HG02571 (cell line): ENCODE measurements around the gene CNTFR.
A peak's percentile ranks its signal among the peaks of the same experiment; 100 is the strongest.

Experiments used
- ATAC-seq: cut with Tn5 transposase; IDR thresholded peaks from one replicate; pipeline ENCODE4 v1.9.1; 2021; ENCODE audit warnings: mild to moderate bottlenecking, moderate library complexity; ENCODE audit not compliant: unreplicated experiment

CNTFR gene

DNA sequence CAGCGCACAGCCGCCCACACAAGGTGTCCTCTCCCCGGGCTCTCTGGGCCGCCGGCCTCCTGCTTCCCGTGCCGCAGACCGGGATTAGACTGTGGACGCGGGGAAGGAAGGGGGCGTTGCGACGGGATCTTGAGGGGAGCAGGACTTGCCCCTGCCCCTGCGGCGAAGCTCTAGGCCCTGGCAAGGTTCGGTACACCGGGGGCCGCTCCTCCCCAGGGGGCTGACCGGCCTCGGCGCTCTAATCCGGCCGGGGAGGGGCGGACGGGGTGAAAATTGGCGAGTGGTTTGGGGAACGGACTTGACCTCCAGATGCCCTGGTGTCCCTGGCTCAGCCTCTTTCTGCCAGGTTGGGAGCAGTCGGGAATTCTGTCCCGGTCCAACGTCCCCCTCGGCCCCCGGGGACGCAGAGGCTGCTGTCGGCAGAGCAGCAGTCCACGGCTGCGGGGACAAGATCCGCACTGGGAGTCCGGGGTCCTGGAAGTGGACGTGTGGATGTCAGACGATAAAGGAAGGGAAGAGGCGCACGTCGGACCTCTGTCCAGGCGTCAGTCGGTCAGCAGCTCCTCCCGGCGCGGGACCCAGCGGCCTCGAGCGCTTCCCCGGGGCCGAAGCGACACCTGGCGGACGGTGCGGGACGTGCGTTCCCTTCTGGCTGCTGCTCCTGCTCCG is 1.9 kb upstream of the CNTFR start:
- peak; percentile 69 for ATAC-seq

DNA sequence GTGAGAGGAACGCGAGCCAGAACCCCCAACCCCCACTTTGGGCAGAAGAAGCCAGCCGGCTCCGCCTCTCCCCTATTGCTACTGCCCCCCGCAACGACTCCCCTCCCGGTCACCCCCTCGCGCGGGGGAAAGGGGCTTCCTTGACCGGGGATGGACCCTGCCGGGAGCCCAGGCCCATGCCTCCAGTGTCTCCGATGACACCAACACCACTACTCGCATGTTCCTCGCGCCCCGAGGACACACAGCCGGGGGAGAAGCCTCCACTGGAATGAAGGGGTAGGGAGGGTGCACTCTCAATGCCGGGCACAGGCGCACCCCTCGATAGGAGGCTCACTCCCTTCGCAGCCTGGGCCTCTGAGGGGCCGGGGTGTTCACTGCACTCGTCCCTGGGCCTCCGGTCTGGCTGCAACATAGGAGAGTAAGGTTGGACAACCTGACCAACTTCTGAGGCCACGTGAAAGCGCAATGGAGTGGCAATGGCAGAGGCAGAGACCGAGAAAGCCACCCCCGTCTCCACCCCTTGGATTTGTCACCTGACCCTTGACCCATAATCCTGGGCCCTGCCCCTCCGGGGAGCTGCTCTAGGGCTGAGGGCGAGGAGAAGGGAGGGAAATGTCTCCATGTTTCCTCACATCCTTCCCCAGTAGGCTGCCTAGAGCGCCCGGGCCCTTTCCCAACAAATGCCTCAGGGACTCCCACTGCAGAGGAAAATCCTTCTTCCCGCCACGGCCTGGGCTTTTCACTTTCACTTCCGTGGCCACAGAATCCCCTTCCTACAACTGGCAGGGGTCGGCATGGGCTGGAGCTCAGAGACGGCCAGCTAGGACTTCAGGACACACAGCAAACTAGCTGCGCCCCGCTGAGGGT is 1.1 kb upstream of the CNTFR start:
- ATAC-seq = no peak

DNA sequence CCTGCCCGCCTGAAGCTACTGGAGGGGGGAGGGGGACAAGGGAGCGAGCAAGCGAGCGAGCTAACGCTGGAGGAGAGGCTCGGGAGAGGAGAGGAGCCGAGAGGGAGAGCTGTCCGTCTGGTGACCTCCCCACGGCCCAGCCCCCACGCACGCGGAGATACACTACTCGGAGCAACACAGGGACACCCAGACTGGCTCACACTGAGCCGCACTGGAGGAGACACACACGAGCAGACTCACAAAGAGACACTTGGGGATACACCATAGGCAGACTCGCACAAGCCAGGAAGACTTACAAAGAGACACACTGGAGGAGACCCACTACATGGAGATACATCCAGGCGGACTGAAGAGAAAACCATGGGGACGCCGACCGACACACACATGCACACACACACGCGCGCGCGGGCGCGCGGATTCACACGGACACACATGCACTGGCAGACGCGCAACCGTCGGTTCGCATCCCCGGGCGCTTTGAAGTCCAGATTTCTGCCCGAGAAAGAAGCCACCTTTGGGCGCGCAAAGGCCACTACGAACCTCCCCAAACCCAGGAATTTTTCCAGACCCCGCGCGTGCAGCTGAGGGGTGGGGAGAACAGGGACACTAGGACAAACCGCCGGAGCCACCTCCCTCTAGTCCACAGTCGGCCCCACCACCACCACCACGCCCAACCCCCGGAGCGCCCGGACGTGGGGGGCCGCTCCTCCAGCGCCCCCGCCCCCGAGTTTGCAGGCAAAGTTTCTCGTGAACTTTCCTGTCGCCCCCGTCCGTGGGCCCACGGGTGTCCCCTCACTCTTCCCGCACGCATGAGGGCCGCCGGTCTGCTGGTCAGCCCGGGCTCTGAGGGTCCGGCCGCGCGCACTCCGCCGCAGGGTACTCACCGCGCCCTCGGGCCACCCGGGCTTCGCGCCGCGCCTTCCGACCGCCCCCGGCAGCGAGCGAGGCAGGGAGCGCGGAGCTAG is 571 bp downstream of the CNTFR start:
- no peak for ATAC-seq

DNA sequence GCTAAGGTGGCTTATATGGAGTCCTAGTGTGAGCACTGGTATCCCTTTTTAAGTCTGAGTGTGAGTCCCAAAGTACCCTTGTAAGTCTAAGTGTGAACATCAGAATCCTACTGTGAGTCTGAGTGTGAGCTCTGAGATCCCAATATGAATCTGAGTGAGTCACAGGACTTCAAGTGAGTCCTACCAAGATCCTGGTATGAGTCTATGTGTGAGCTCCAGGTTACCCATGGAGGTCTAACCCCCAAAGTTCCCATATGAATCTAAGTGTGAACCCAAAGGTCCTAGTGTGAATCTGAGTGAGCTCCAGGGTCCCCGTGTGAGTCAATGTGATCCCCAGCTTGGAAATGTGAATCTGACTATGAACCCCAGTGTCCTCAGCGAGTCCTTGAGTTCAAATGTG is 2.3 kb downstream of the CNTFR start:
- ATAC-seq = no peak

DNA sequence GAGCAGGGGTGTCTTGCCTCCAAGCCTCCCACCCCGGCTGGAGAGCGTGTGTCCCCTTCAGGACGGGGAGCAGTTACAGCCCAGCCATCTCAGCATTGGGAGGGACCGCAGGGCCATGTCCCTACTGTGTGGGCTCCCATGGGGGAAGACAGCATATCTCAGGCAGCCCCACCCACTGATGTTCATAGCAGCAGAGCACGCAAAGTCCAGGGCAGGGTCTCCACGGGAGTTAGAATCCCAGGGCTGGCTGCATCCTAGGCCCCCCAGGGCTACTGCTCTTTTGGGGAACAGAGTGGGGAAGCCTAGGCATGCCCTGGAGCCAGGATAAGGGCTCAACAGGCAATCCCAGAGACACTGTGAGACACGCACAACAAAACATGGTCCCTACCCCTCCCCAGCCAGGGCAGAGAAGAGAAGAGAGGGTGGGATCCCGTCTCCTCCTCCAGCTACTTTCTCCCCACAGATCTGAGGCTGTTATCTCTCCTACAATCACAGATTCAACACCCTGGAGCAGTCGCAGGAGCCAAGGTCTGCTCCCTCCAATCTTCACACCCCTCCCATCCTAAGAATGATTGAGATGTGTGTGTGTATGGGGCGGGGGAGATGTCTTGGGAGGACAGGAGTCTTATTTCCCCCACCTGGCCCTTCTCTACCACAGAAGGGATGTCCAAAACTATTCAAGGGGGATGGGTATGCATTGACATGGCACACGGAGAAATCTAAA is 3.4 kb downstream of the CNTFR start:
- no peak for ATAC-seq

DNA sequence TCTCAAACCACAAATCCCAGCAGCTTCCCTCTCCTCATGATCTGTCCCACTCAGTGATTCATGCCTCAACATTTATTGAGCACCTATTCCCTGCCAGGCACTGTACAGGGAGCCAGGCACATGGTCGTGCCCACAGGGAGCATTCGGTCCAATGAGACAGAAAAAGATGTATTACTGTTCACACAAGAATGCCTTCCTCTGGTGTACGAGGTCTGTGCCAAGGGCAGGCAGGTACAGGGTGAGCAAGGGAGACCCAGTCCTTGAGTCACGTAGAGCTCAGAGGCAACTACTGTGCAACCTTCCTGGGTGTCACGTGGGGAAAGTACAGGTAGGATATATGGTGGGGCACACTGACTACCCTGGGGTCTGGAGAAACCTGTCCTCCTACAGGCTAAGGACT is 4.6 kb downstream of the CNTFR start:
- ATAC-seq = no peak

DNA sequence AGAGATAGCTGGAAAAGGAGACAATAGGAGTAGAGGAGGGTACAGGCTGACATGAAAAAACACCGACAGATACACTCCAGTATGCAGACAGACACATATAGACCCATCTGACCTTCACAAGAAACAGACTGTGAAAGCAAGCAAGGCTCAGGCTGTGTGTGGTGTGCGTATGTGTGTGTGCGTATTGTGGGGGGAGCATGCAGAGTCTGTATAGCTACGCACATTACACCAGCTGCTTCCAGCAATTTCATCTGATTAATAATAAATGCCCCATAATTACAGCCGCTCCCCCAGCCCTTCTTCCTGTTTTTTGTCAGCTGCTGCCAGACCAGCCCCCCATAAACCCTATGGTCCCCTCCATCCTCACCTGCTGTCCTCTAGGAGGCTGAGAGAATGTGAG is 6.7 kb downstream of the CNTFR start:
- no peak for ATAC-seq

DNA sequence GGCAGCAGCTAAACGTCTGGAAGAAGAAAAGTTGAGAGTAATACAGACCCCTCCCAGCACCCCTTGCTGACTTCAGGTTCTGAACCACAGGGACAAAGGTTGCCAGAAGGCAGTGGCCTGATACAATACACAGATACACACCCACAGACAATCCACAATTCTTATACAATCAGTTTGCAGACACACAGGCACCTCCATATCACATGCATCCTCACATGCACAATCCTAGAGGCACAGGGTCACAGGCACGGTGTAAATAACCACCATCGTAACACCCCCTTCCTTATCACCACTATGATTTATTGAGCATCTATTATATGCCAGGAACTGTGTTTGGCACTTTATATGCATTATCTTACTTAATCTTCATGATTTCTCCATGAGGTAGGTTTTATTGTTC is 8.2 kb downstream of the CNTFR start:
- ATAC-seq = no peak

DNA sequence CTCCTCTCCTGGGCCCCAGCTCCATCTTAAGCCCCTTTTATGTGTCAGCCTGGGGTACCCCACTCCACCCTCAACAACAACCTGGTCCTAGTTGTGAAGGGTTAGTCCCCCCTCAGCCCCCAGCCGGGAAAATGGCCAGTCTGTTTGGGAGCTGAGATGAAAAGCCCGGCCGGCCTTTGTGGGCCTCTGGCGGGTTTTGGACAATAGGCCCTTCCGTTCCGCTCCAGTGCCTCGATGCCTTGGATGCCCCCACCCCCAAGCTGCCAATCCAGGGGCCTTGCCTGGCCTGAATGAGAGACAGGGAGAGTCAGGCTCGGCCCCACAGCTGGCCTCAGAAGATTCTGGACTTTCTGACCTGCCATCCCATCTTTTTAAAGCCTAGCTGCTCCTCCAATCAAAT is 9.2 kb downstream of the CNTFR start:
- ATAC-seq = no peak

DNA sequence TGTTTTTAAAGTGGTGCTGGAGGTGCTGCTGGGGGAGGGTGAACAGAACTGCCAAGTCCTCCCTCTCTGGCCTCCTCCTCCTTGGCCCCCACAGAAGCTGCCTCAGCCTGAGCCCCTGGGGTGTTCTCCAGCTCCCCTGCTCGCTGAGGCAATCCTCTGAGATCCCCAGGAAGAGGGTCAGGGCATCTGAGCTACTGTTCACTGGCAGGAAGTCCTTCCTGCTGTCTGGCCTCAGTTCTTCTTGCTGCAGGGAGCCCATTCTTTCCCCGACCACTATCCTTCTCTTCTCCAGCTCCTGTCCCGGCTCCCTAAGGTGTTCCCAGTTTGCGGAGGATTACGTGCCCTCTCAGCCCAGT is 9.7 kb downstream of the CNTFR start:
- no peak for ATAC-seq

DNA sequence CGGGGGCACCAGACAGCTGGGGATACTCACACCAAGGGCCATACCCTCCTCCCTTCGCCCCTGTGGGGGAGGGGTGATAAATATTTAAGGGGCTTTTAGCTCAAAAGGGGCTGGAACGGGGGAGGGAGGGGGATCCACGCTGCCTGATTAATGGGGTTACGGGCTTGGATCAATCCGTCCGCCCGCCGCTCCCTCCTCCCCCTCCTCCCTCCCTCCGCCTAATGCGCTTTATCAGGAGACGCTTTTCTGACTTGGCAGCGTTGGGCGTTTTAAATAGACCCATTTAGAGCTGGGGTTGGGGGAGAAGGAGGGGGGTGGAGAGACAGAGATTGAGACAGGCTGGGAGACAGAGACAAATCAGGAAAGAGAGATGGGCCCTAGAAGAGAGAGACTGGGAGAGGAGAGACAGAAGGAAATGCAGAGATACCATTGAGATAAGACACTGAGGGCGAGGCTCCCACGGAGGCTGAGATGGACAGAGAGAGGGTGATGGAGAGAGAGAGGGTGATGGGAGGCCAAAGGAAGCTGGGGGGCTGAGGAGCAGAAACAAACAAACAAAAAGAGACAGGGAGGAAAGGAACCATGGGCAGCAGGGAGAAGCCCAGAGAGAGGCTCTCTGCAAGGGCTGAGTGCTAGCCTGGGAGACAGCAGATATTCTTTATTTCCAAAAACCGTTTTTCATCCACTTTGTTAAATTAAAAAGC is 10.3 kb downstream of the CNTFR start:
- no peak for ATAC-seq

DNA sequence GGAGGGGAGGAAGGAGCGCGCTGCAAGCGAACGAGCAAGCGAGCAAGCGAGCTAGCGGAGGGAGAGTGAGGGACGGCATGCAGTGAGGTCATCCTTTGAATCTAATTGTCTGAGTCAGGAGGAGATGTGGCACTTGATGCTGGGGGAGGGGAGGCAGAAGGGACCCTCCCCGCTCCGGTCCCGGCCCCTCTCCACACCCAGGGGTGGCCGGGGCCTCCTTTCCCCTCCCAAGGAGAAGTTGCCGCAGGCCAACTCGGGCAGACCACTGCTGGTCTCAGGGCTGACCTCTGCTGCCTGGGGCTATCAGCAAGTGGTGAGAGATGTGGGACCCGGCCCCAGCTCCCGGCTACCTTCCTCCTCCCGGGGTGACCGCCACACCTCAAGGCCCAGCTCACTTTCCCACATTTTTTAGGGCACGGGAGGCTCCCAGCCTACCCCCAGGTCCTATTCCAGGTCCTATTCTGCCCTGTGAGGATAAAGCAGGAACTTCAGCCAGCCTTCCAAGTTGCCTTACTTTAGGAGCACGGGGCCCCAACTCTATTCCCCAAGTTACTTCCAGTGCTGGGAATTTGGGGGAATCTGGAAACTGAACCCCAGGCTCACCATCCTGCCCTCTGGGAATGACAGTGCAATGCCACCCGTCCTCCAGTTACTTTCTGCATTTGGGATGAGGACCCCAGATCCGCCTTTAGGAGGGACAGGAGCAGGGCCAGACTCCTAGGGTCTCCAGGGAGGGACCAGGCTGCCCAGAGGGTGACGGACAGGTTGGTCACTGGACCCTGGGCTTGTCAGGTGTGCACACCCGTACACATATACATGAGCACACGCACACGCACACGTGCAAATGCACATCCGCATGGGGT is 11.1 kb downstream of the CNTFR start:
- no peak for ATAC-seq

DNA sequence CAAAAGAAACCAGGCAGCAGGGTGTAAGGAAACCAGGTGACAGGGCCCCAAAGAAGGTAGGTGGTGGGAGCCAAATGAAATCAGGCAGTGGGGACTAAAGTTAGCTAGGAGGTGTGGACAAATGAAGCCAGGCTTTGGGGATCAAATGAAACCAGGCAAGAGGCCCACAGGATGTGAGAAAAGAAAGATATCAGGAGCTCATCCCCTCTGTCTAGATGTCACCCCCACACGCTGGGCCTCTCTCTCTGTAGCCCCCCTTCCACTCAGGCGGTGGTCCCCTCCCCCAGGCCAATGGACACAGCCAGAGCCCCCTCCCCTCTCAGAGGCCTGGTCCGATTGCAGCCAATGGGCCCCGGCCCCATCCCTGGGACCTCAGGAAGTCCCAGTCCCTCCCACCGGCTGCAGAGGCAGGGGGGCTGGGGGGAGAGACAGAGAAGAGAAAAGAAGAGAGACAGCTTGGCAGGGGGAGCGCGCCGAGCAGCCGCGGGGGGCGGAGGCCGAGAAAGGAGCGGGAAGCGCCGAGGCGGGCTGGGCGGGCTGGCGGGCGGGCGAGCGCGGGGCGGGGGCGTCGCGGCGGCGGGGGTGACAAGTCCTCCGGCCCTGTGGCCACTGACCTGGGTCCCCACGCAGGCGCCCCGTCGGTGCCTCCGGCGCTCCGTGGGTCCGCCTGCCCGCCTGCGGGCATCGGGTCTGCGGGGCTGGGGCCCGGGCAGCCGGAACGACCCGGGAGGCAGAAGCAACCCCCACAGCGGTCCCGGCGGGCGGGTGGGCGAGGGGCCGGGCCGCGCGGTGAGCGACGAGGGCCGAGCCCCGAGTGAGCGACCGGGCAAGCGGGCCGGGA is 11.9 kb downstream of the CNTFR start:
- no peak for ATAC-seq

DNA sequence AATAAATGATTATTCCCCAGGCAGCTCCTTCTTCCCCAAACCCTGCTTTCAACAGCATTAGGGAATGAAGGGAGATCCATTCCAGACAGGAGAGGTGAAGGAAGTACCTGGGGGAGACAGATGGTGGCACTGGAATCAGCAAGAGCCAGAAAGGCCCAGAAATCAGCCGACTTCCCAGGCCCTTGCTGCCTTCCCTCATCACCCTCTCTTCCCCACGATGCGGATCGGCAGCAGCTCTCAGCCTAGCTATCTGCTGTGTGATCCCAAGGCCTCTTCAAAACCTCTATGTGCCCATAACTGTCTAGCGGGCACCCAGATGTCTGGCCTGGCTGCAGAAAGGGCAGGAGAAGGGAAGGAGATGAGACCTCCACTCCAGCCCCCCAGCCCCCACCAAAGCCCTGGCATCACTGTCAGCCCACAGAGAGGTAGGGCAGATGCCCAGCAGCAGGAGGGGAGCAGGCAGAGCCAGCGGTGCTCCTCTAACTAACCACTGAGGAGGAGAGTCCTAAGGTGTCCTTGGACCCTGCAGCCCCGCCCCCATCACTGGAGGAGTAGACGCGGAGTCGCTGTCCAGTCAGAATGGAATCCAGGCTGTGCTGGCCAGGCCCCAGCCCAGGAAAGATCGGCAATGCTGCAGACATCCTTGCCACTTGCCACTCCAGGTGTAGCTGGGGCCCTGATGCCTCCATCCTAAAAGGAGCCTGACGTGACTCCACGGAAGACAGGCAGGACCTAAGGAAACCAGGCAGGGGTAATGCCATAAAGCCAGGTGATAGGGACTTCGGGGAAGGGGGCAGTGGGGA is 12.7 kb downstream of the CNTFR start:
- no peak for ATAC-seq

DNA sequence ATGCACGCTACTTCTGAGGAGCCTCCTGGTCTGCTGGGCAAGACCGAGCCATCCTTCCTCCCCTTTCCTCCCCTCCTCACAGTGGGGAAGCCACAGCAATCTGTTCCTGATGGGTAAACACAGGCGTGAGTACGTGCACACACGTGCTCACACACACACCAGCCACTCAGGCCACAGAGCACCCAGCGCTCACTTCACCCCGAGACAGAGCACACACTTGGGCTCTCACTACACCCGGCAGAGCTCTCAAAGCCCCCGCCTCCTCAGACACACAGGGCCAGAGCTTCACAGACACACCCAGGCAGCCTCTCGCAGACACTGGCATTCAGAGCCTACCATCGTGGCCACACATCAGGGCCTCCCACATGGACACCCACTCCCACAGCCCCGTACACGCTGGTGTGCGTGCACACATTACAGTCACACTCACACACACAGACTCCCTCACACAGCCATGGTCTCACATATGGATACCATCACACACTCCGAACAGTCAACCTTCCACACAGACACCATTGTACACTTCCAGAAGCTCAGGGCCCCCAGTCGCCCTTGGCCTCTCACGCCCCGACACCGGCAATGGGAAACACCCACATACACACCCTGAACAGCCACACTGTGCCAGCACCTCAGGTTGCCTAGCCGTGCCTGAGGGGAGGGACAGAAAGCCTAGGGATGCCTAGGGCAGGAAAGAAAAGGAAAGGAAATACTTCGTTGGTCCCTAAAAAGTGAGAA is 13.5 kb downstream of the CNTFR start:
- no peak for ATAC-seq

DNA sequence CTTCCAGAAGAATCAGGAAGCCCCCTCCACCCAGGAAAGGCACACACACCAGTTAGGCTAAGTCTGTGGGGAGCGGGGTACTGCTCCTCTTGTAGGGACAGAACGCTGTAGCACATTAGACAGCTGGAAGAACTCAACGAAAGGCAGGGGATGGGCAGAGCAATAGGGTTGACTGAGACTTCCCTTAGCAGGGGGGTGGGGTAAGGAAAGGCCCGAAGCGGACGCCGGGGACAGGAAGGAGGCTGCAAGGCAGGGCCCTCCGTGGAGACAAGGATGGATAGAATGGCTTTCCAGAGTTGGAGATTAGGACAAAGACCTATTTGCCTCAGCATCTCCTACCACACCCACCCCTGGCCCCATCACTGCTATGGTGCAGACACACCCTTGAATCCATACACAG is 14.3 kb downstream of the CNTFR start:
- ATAC-seq = no peak

DNA sequence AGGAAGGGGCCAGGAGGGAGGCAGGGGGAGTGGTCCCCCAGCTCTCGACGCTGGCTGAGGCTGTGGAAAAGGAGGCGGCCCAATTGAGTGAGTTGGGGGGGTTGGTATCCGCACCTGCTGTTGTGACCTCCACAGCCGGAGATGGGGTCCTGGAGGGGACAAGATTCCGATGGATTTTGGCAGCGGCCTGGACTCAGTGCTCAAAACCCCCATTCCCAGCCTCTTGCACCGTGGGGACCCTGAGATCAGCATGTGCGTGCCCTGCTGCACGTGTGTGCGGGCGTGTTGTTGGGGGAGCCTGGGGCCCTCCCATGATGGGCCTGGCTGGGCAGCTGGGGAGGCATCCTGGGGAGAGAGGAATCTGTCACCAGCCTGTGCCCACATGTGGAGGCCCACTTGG is 15.0 kb downstream of the CNTFR start:
- no peak for ATAC-seq
